NCI-H524 (cell line): ENCODE measurements around the gene COG5.
A peak's percentile ranks its signal among the peaks of the same experiment; 100 is the strongest.

ENCODE experiments used
- DNase-seq, 2 experiments: peaks; one replicate each; lab custom pipeline; 2025; lab: John Stamatoyannopoulos, UW

Gene COG5

GRCh38 chr7:107394276-107394675 lies 169.4 kb downstream of the COG5 start:
- DNase-seq = no peak

GRCh38 chr7:107392830-107393229 lies 170.9 kb downstream of the COG5 start:
- DNase-seq = no peak

- DNase-seq = no peak
Observed at GRCh38 chr7:107390916-107391315, 172.8 kb downstream of the COG5 start.

DNA sequence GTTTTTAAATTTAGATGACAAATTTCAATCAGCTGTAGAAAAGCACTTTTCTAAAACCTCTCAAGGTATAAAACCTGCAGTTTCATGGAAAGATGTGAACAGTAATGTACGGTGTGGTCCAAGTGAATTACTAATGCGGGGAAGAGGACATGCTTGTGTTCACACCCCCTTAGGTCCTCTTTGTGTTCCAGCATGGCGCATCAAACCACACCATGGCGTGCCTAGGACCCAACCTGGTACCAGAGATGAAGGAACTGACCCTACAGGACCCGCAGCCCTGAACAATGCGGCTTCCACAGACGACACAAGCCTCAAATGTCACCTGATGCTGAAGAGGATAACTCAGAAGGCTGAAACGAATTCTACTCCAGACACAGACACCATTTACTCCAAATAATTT lies 175.1 kb downstream of the COG5 start:
- DNase-seq = no peak

- DNase-seq = no peak
Observed at GRCh38 chr7:107387573-107388219, 176.0 kb downstream of the COG5 start.

DNA sequence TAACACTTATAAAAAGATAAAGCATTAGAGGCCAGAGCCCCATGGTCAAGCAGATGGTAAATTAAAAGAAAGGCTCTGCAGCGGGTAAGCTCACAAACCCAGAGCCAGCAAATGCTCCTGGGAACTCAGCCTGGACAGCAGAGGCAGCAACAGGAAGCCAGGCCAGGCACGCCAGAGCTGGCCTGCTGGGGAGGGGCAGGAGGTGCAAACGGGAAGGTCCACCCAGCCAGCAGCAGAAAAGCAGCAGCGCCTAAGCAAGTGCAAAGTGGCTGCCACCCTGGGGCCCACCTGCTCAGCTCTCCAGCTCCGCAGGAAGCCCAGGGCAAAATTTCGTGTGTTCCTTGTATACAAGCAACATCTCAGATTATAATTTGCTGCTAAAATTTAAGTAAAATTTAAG lies 176.6 kb downstream of the COG5 start:
- peak; percentile 3 to 39 for DNase-seq

DNA sequence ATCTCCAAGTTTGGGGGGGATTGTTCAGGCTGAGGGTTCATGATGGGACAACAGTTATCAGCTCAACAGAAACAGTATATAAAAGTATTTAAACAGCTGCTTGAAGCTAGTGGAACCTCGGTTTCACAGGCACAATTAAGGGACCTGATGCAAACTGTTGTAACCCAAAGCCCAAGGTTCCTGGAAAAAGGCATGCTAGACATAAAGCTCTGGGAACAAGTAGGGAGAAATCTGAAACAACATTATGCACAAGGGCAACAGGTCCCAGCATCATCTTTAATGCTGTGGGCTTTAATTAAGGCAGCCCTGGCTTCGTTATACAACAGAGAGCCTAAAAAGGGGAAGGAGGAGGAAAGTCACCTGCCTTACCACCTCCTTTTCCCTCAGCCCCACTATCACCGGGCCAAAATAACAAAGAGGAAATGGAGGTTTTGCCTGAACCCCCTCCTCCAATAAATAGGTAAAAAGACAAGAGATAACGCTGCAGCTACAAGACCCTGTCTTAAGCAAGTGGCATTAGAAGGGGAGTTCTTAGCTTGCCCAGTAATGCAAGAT lies 177.1 kb downstream of the COG5 start:
- peak in 1 of 2 experiments; percentile 44 for DNase-seq

- no peak for DNase-seq
Observed at GRCh38 chr7:107384025-107384424, 179.7 kb downstream of the COG5 start.

GRCh38 chr7:107383203-107383602 lies 180.5 kb downstream of the COG5 start:
- no peak for DNase-seq

GRCh38 chr7:107381453-107381852 lies 182.3 kb downstream of the COG5 start:
- DNase-seq = no peak

DNA sequence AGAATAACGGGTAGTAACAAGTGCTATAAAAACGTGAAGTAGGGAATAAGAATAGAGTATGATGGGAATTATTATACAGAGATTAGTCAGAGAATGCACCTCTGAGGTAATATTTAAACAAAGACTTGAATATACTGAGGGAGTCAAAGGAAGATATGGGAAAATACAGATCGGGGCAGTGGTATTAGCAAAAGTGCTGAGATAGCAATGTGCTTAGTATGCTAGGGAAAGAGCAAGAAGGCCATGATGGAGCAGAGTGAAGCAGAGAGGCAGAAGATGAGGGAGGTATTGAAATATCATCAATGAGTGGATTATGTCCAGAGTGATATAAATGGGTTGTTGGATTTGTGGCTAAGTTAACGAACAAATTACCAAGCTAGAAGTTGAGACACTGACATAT lies 190.4 kb downstream of the COG5 start:
- no peak for DNase-seq

GRCh38 chr7:107372298-107372697 lies 191.4 kb downstream of the COG5 start:
- DNase-seq = no peak

GRCh38 chr7:107370816-107371215 lies 192.9 kb downstream of the COG5 start:
- DNase-seq = no peak

- DNase-seq = no peak
Observed at GRCh38 chr7:107364787-107365186, 198.9 kb downstream of the COG5 start.

DNA sequence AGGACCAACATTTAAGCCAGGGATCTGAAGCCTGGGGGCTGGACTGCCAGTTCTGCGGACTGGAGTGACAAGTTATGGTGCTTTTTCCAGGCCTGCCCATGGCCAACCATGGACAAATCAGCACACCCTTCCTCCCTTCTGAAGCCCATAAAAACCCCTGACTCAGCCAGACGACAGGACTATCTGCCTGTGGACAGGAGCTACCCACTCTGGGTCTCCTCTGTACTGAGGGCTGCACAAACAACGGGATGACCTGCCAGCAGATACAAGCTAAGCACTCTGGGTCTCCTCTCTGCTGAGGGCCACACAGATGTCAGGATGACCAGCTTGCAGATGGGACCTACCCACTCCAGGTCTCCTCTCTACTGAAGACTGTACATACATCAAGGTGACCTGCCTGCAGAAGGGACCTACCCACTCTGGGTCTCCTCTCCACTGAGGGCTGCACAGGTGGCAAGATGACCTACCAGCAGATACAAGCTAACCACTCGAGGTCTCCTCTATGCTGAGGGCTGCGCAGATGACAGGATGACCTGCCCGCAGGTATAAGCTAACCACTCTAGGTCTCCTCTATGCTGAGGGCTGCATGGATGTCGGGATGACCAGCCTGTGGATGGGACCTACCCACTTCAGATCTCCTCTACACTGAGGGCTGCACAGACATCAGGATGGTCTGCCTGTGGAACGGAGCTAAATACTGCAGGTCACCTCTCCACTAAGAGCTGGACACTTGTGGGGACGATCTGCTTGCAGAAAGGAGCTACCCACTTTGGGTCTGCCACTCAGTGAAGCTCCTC lies 204.0 kb downstream of the COG5 start:
- no peak for DNase-seq

- no peak for DNase-seq
Observed at GRCh38 chr7:107355616-107356015, 208.1 kb downstream of the COG5 start.

GRCh38 chr7:107354640-107355039 lies 209.1 kb downstream of the COG5 start:
- DNase-seq = no peak

DNA sequence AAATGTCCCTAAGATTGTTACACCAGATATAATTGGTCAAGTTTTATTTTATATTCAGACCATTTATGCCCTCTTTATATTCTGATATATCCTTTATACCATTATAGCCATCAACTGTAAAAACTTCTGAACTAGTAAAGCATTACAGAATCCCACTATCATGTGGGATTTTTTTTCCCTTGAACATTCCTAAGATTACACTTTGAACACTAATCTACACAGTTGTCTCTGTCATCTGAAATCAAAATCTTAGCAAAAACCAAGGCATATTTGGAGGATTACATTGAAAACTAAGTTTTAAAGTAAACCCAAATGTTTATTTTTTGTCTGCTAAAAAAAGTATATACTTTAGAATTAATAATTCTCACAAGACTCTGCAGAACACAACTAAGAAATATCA lies 210.0 kb downstream of the COG5 start:
- no peak for DNase-seq

- DNase-seq = no peak
Observed at GRCh38 chr7:107345898-107346297, 217.8 kb downstream of the COG5 start.

GRCh38 chr7:107344799-107345198 lies 218.9 kb downstream of the COG5 start:
- no peak for DNase-seq

GRCh38 chr7:107344286-107344685 lies 219.4 kb downstream of the COG5 start:
- DNase-seq = no peak

GRCh38 chr7:107338080-107338479 lies 225.6 kb downstream of the COG5 start:
- no peak for DNase-seq

- no peak for DNase-seq
Observed at GRCh38 chr7:107332488-107333269, 231.0 kb downstream of the COG5 start.
